Esophagus squamous epithelium (tissue), 5 donors: ENCODE data around the gene TMEM198. TPM values are rescaled to one million over a fixed set of nuclear protein-coding genes. Genes with fewer than 3 reads are reported as not detected.

ENCODE experiments used
- DNase-seq: peaks from one replicate; lab custom pipeline; 2025; lab: John Stamatoyannopoulos, UW
- H3K27ac ChIP-seq, 4 donors: fragments of 200-600 bp; sonication (generic); one replicate each; pipeline ENCODE4 v1.5.1; 2016 to 2019; ENCODE audit warnings: mild to moderate bottlenecking in 1 of 4
- H3K27me3 ChIP-seq, 4 donors: fragments of 200-600 bp; sonication (generic); 1 replicate in 3 of 4; 2 replicates in 1 of 4; pipeline versions ENCODE4 v1.5.1 to v1.6.0; 2017 to 2021; ENCODE audit warnings: antibody characterized with exemption in 1 of 4
- H3K36me3 ChIP-seq, 3 donors: fragments of 200-600 bp; sonication (generic); one replicate each; pipeline ENCODE4 v1.5.1; 2016 to 2019
- H3K4me1 ChIP-seq, 3 donors: fragments of 200-600 bp; sonication (generic); one replicate each; pipeline ENCODE4 v1.5.1; 2017 to 2019
- H3K4me3 ChIP-seq, 4 donors: fragments of 200-600 bp; sonication (generic); 1 replicate in 3 of 4; 2 replicates in 1 of 4; pipeline ENCODE4 v1.5.1; 2016 to 2019; ENCODE audit warnings: mild to moderate bottlenecking in 2 of 4, moderate library complexity in 1 of 4
- H3K9me3 ChIP-seq, 3 donors: fragments of 200-600 bp; sonication (generic); one replicate each; pipeline ENCODE4 v1.5.1; 2016 to 2019
- CTCF ChIP-seq, 6 experiments: fragments of 450-650 bp in 4 of 6; fragments of 200-600 bp in 2 of 6; sonication (generic) in 2 of 6; IDR thresholded peaks; one replicate each; pipeline ENCODE4 v1.5.1; 2016 to 2019; ENCODE audit warnings: antibody characterized with exemption in 6 of 6, mild to moderate bottlenecking in 4 of 6, moderate library complexity in 4 of 6
- POLR2A ChIP-seq, 4 donors: fragments of 450-650 bp; IDR thresholded peaks; one replicate each; pipeline ENCODE4 v1.6.1; 2017; ENCODE audit warnings: antibody characterized with exemption in 4 of 4, mild to moderate bottlenecking in 4 of 4, moderate library complexity in 3 of 4
- WGBS, 2 donors: methylation state at CpG; one replicate each; pipeline ENCODE4 v1.1.5; 2018; 5-methylcytosine and 5-hydroxymethylcytosine counted together
- intact Hi-C: fragments of 100-400 bp; cut with DNase I; formaldehyde crosslinking; loops from one replicate; pipeline ENCODE4 v1.15.0; 2022
- total RNA-seq, 4 donors: library from RNA; depleted of rRNA; stranded (reverse); fragments of >200 nt; gene quantifications; one replicate each; pipeline ENCODE4 v1.1.0, GENCODE V29; 2016
- donor health status: DM: yes; HTN: yes; CAD: no.

Gene TMEM198
- total RNA-seq, 4 donors from 2014 or later: 0.62 to 0.87 (median 0.78) TPM

- Histone ChIP-seq H3K27ac (no peak overlapping the region), H3K4me1 (peaks cover 14 to 46% (median 21%) of the 10 kb centered on the region in 3 donors), H3K9me3 (no peaks in the 10 kb centered on the region), H3K4me3 (no peak overlapping the region), H3K36me3 (peaks cover 5 to 33% (median 12%) of the 10 kb centered on the region in 3 donors), H3K27me3 (peaks cover 0 to 55% (median 0%) of the 10 kb centered on the region in 4 donors)
- TF ChIP-seq CTCF (IDR thresholded peaks at IDR 0.05): no peak
- no peak for TF ChIP-seq POLR2A (IDR thresholded peaks at IDR 0.05)
- no peak for DNase-seq
- WGBS, 2 donors: 50 to 92% methylated on average over 1 to 4 of the region's 32 CpGs
- intact Hi-C loops: loop anchor here (5.0 kb wide), 1 partner anchor 103 kb away; no protein-coding TSS in a partner anchor
Measured at GRCh38 chr2:219538956-219539788, 4.7 kb upstream of the TMEM198 start.

DNA sequence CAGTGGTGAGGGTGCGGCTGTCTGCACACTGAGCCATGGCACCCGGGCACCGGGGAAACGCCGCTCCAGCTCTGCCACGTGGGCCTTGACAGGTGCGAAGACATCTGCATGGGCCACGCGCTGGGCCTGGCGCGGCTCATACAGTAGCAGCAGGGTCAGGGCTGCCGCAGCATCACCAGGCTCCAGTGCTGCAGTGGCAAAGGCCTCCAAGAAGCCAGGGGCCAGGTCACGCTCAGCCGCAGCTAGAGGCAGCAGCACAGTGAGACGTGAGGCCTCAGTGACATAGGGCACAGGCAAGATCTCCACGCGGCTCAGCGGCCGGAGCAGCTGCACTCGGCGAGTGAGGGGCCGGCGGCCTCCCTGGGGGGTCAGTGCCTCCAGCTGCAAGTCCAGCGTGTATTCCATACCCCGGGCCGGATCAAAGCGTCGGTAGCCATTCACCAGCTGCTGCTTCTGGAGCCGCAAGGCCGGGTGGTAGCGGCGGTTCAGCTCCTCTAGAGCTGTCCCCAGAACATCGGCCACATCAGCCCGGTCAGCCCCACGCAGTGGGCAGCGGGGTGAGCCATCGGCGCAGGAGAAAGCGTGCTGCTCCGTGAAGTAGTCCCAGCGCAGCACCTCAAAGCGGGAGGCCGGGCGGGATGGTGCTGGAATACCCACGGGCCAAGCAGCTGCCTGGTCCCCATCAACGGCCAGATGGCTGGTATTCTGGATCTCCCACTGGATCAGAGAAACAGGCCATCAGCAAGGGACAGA lies 3.7 kb upstream of the TMEM198 start:
- Histone ChIP-seq H3K9me3 (no peaks in the 10 kb centered on the region), H3K36me3 (peaks cover 5 to 33% (median 12%) of the 10 kb centered on the region in 3 donors), H3K4me1 (peaks cover 19 to 53% (median 26%) of the 10 kb centered on the region in 3 donors), H3K27ac (no peak overlapping the region), H3K27me3 (peaks cover 0 to 48% (median 0%) of the 10 kb centered on the region in 4 donors), H3K4me3 (no peak overlapping the region)
- TF ChIP-seq CTCF (IDR thresholded peaks at IDR 0.05): no peak
- no peak for TF ChIP-seq POLR2A (IDR thresholded peaks at IDR 0.05)
- intact Hi-C loops: loop anchor here (5.0 kb wide), 1 partner anchor 102 kb away; no protein-coding TSS in a partner anchor
- 82 to 91% methylated on average over 3 to 10 of the region's 46 CpGs for WGBS, 2 donors
- no peak for DNase-seq

DNA sequence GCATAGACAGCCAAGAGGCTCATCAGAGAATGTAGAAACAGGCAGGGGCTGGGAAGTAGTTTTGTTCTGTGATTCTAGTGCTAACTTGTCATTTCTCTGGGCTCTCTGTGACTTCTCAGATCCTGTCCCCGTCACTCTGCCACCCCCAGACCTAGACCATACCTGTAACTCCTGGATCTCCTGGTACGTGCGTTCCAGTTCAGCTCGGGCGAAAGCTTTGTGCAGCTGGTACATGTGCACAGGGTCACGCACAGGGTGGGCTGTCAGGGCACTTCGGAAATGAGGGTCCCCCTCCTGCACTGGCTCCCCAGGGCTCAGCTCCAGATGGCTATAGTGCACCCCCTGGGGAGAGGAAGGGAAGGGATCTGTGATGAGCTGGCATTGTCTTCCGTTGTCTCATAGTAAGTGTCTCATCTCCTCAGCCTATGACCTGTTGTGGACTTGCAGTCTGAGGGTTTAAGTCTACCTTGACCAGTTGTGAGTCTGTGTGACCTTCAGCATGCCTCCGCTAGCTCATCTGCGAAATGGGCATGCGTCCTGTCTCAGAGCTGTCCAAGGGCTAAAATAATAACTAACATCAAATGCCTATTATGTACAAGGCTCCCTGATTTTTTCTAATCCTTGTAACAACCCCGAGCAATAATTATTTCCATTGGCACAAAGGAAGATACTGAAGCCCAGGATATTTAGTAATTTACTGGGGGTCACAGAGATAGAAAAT lies 2.9 kb upstream of the TMEM198 start:
- Histone ChIP-seq H3K4me3 (no peak overlapping the region), H3K27me3 (peaks cover 0 to 55% (median 0%) of the 10 kb centered on the region in 4 donors), H3K27ac (peak overlapping the region in 1 of 4 donors; percentile 51), H3K36me3 (peaks cover 5 to 33% (median 12%) of the 10 kb centered on the region in 3 donors), H3K9me3 (no peaks in the 10 kb centered on the region), H3K4me1 (peaks cover 19 to 53% (median 26%) of the 10 kb centered on the region in 3 donors)
- 86 to 90% methylated on average over 6 to 9 of the region's 12 CpGs for WGBS, 2 donors
- intact Hi-C loops: no loop called here
- TF ChIP-seq CTCF (IDR thresholded peaks at IDR 0.05): no peak
- TF ChIP-seq POLR2A (IDR thresholded peaks at IDR 0.05): no peak
- no peak for DNase-seq

- peak; percentile 85 to 97 (median 94) for TF ChIP-seq CTCF (IDR thresholded peaks at IDR 0.05)
- peak in 1 of 4 donors; percentile 15 for TF ChIP-seq POLR2A (IDR thresholded peaks at IDR 0.05)
Measured at GRCh38 chr2:219541611-219542180, 2.1 kb upstream of the TMEM198 start.

More at GRCh38 chr2:219541611-219542180, 2.1 kb upstream of the TMEM198 start:
- H3K27me3 ChIP-seq: peaks cover 0 to 53% (median 0%) of the 10 kb centered on the region in 4 donors
- DNase-seq: no peak
- H3K36me3 ChIP-seq: peaks cover 5 to 33% (median 12%) of the 10 kb centered on the region in 3 donors
- intact Hi-C loops: no loop called here
- peak overlapping the region; percentile 38 to 98 (median 73) for H3K27ac ChIP-seq
- WGBS, 2 donors: 0 to 8% methylated on average over 2 to 8 of the region's 48 CpGs
- peaks cover 19 to 53% (median 26%) of the 10 kb centered on the region in 3 donors for H3K4me1 ChIP-seq
- H3K9me3 ChIP-seq: no peaks in the 10 kb centered on the region
- H3K4me3 ChIP-seq: peak overlapping the region; percentile 26 to 83 (median 43)
